Suprapubic skin (tissue), 4 donors: ENCODE measurements around the gene MATK. TPM values are rescaled to one million over a fixed set of nuclear protein-coding genes. Genes with fewer than 3 reads are reported as not detected.
A peak's percentile ranks its signal among the peaks of the same experiment; 100 is the strongest.

Source experiments
- DNase-seq, 2 donors: peaks; one replicate each; pipeline ENCODE4 v3.0.0-alpha.2; 2019; ENCODE audit warnings: low spot score in 2 of 2
- H3K27ac ChIP-seq: fragments of 200-600 bp; sonication (generic); one replicate; pipeline ENCODE4 v1.5.1; 2019
- H3K27me3 ChIP-seq: fragments of 200-600 bp; sonication (generic); one replicate; pipeline ENCODE4 v1.5.1; 2019
- H3K36me3 ChIP-seq: fragments of 200-600 bp; sonication (generic); one replicate; pipeline ENCODE4 v1.5.1; 2019
- H3K4me1 ChIP-seq: fragments of 200-600 bp; sonication (generic); one replicate; pipeline ENCODE4 v1.5.1; 2019
- H3K4me3 ChIP-seq: fragments of 200-600 bp; sonication (generic); one replicate; pipeline ENCODE4 v1.5.1; 2019; ENCODE audit warnings: mild to moderate bottlenecking
- H3K9me3 ChIP-seq: fragments of 200-600 bp; sonication (generic); one replicate; pipeline ENCODE4 v1.5.1; 2019
- EP300 ChIP-seq: sonication (generic); formaldehyde crosslinking; IDR thresholded peaks from one replicate; pipeline ENCODE4 v1.6.1; 2017; ENCODE audit warnings: antibody characterized with exemption
- POLR2A ChIP-seq, 2 donors: fragments of 450-650 bp; IDR thresholded peaks; one replicate each; pipeline ENCODE4 v1.6.1; 2017; ENCODE audit warnings: antibody characterized with exemption in 2 of 2, mild to moderate bottlenecking in 2 of 2, moderate library complexity in 2 of 2
- POLR2AphosphoS5 ChIP-seq, 3 donors: sonication (generic); formaldehyde crosslinking; IDR thresholded peaks; one replicate each; pipeline ENCODE4 v1.6.1; 2017; ENCODE audit warnings: antibody characterized with exemption in 3 of 3
- WGBS: methylation state at CpG from one replicate; pipeline ENCODE4 v1.1.5; 2018; 5-methylcytosine and 5-hydroxymethylcytosine counted together
- total RNA-seq, 4 donors: library from RNA; depleted of rRNA; stranded (reverse); fragments of >200 nt; gene quantifications; one replicate each; pipeline ENCODE4 v1.1.0, GENCODE V29; 2016
- TF ChIP-seq, protein P1 (sequence below), 2 donors: fragments of 200-600 bp in 1 of 2; fragments of 450-650 bp in 1 of 2; sonication (generic) in 1 of 2; IDR thresholded peaks; one replicate each; pipeline ENCODE4 v1.5.1; 2016 to 2019; ENCODE audit warnings: antibody characterized with exemption in 2 of 2, mild to moderate bottlenecking in 1 of 2, moderate library complexity in 1 of 2

The MATK gene
- total RNA-seq, 4 donors from 2014 or later = 0.57 to 5.4 (median 2.0) TPM

DNA sequence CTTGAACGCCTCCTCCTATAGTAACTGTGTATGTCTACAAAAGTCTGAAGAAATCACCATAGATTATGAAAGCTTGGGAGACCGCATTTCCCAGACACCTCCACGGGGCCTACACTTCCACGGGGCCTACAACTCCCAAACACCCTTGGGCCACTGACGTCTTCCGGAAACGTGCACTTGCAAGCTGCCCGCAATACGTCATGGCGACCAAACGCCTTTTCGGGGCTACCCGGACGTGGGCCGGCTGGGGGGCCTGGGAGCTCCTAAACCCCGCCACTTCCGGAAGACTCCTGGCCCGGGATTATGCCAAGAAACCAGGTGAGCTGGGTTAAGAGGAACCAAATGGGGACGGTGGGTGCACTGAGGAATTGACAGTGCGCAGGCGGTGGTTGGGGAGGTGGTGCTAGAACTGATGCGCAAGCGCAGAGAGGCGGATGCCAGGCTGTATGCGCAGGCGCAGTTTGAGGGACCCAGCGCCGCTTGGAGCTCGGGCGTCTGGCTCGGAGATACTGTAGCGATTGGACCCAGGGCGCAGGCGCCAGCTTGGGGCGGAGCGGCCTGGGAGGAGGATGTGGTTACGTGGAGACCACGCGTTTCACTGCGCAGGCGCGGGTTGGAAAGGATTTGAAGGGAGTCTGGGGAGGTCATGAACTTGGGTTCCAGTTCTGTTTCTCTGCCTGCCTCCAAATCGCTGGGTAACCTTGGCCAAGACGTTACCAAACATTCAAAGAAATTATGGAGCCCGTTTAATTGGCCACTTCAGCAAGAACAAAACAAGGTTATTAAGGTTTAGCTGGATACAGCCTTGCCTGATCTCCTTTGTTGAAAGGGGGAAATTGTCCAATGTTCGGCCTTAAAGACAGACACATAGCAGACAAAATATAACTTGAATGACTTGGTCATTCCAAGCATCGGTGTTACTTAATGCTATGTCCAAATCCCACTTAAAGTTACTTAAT, 23.4 kb downstream of the MATK start, which contains the start of gene MRPL54:
MRPL54 (plus strand) TSS at position 182 of the 959 bp plus-strand sequence; CDS start at position 201, 19 bp downstream.
- WGBS = 5% methylated on average over 25 of the region's 47 CpGs
- H3K36me3 ChIP-seq = peaks cover 46% of the 10 kb centered on the region
- H3K27me3 ChIP-seq = no peaks in the 10 kb centered on the region
- H3K27ac ChIP-seq = peak within 1 kb of the TSS; percentile 98
- TF ChIP-seq POLR2A (IDR thresholded peaks at IDR 0.05) = peak; percentile 27 to 79
- TF ChIP-seq, protein P1, sequence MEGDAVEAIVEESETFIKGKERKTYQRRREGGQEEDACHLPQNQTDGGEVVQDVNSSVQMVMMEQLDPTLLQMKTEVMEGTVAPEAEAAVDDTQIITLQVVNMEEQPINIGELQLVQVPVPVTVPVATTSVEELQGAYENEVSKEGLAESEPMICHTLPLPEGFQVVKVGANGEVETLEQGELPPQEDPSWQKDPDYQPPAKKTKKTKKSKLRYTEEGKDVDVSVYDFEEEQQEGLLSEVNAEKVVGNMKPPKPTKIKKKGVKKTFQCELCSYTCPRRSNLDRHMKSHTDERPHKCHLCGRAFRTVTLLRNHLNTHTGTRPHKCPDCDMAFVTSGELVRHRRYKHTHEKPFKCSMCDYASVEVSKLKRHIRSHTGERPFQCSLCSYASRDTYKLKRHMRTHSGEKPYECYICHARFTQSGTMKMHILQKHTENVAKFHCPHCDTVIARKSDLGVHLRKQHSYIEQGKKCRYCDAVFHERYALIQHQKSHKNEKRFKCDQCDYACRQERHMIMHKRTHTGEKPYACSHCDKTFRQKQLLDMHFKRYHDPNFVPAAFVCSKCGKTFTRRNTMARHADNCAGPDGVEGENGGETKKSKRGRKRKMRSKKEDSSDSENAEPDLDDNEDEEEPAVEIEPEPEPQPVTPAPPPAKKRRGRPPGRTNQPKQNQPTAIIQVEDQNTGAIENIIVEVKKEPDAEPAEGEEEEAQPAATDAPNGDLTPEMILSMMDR (IDR thresholded peaks at IDR 0.05) = peak in 1 of 2 donors; percentile 14
- TF ChIP-seq EP300 = no peak
- TF ChIP-seq POLR2AphosphoS5 (IDR thresholded peaks at IDR 0.05) = peak; percentile 35 to 87 (median 81)
- peak within 1 kb of the TSS; percentile 88 for H3K4me3 ChIP-seq
- no peaks in the 10 kb centered on the region for H3K9me3 ChIP-seq
- peak; percentile 99 for DNase-seq
- H3K4me1 ChIP-seq = peaks cover 36% of the 10 kb centered on the region

DNA sequence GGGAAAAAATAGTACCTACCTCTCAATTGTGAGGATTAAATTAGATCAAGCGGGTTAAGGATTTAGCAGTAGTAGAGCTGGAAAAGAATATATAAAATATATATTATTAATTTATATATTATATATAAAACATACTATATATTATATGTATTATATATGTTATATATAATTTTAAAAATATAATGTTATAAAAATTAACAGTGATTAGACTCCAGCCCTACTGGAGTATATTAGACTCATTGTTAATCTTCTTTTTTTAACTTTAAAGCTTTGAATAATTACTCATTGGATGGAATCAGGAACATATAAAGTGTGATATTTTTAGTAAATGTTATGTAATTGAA, 24.1 kb downstream of the MATK start:
- H3K9me3 ChIP-seq = no peaks in the 10 kb centered on the region
- H3K4me3 ChIP-seq = peak overlapping the region; percentile 63
- peaks cover 45% of the 10 kb centered on the region for H3K36me3 ChIP-seq
- no peak for DNase-seq
- H3K4me1 ChIP-seq = peaks cover 36% of the 10 kb centered on the region
- no peaks in the 10 kb centered on the region for H3K27me3 ChIP-seq
- TF ChIP-seq POLR2A (IDR thresholded peaks at IDR 0.05) = no peak
- no peak for TF ChIP-seq POLR2AphosphoS5 (IDR thresholded peaks at IDR 0.05)
- TF ChIP-seq EP300 = no peak
- TF ChIP-seq, protein P1 (IDR thresholded peaks at IDR 0.05) = no peak
- WGBS = 49% methylated on average over 1 of the region's 1 CpG
- H3K27ac ChIP-seq = peak overlapping the region; percentile 98

DNA sequence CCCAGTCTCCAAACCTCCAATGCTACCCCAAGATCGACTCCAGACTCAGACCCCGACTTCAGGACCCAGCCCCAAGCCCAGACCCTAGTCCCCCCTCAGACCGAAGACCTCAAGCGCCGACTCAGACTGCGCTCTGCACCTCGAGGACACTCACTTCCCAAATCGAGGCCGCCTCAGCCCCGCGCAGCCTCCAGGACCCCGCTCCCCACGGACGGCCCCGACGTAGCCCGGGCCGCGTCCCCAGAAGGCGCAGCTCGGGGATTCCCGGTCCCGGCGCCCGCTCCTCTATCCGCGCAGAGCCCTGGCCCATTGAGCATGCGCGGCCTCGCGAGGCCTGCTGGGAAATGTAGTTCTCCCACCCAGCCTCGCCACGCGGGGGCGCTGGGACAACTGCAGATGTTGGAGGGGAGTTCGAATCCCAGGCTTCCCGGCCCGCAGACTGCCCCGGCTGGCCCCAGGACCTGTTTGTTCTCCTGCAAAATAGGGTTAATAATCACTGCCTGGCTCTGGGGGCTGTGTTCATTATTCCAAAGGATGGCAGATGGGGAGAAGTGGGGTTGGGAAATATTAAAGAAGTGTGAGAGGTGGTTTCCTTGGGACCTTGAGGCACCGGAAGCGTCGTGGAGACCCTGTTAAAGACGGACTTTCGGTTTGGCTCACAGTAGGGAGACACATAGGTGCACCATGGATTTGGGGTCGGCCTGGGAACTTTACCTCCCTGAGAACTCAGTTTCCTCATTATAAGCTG, 24.6 kb downstream of the MATK start, which contains the start of gene APBA3:
APBA3 (minus strand) TSS at position 311 of the 748 bp plus-strand sequence. CDS start 1,428 bp downstream, outside the sequence.
- peak within 1 kb of the TSS; percentile 98 for H3K27ac ChIP-seq
- peak; percentile 93 to 94 for DNase-seq
- H3K4me3 ChIP-seq = peak within 1 kb of the TSS; percentile 88
- H3K36me3 ChIP-seq = peaks cover 40% of the 10 kb centered on the region
- 8% methylated on average over 10 of the region's 45 CpGs for WGBS
- peak in 2 of 3 donors; percentile 42 to 47 for TF ChIP-seq POLR2AphosphoS5 (IDR thresholded peaks at IDR 0.05)
- TF ChIP-seq, protein P1 (IDR thresholded peaks at IDR 0.05) = peak in 1 of 2 donors; percentile 68
- no peak for TF ChIP-seq EP300
- peak in 1 of 2 donors; percentile 24 for TF ChIP-seq POLR2A (IDR thresholded peaks at IDR 0.05)
- H3K4me1 ChIP-seq = peaks cover 36% of the 10 kb centered on the region
- H3K27me3 ChIP-seq = no peaks in the 10 kb centered on the region
- no peaks in the 10 kb centered on the region for H3K9me3 ChIP-seq

DNA sequence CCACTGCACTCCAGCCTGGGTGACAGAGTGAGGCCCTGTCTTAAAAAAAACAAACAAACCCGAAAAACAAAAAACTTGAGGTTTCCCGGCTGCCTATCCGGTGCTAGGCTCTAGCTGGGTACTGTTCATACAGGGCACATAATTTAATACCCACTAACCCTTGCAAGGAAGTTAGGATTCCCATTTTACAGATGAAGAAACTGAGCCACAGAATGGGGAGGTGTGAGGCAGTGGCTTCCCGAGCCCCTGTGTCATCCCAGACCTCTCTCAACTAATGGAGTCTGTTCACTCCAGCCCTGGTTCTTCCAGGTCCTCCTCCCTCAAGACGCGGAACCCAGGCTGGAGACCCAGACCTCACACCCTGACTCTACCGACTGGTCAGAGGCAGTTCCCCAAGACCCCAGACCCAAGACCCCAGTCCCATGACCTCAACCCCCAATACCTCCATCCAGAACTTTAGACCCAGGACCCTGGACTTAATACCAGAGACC, 25.3 kb downstream of the MATK start:
- DNase-seq = no peak
- H3K4me1 ChIP-seq = peaks cover 36% of the 10 kb centered on the region
- H3K27ac ChIP-seq = peak overlapping the region; percentile 69
- 27% methylated on average over 7 of the region's 7 CpGs for WGBS
- peak overlapping the region; percentile 88 for H3K4me3 ChIP-seq
- TF ChIP-seq, protein P1 (IDR thresholded peaks at IDR 0.05) = no peak
- TF ChIP-seq POLR2AphosphoS5 (IDR thresholded peaks at IDR 0.05) = no peak
- no peak for TF ChIP-seq POLR2A (IDR thresholded peaks at IDR 0.05)
- no peak for TF ChIP-seq EP300
- H3K9me3 ChIP-seq = no peaks in the 10 kb centered on the region
- H3K27me3 ChIP-seq = no peaks in the 10 kb centered on the region
- H3K36me3 ChIP-seq = peaks cover 34% of the 10 kb centered on the region
